HEK293T (cell line): Measurements from ENCODE around the gene ANXA5.

ENCODE experiments used
- ARNT ChIP-seq: fragments of 450-650 bp; IDR thresholded peaks from 2 replicates; pipeline ENCODE4 v1.6.1; 2017; ENCODE audit warnings: mild to moderate bottlenecking
- BHLHE40 ChIP-seq: fragments of 450-650 bp; IDR thresholded peaks from 2 replicates; pipeline ENCODE4 v1.6.1; 2016; ENCODE audit warnings: mild to moderate bottlenecking, moderate library complexity, borderline replicate concordance
- ELF4 ChIP-seq: fragments of 450-650 bp; IDR thresholded peaks from 2 replicates; pipeline ENCODE4 v1.6.1; 2017; ENCODE audit warnings: antibody characterized with exemption
- FOXK2 ChIP-seq: fragments of 450-650 bp; IDR thresholded peaks from 2 replicates; pipeline ENCODE4 v1.6.1; 2016; ENCODE audit warnings: mild to moderate bottlenecking
- FOXM1 ChIP-seq: fragments of 450-650 bp; IDR thresholded peaks from 2 replicates; pipeline ENCODE4 v1.6.1; 2017; ENCODE audit warnings: mild to moderate bottlenecking, borderline replicate concordance
- HDGF ChIP-seq: fragments of 450-650 bp; IDR thresholded peaks from 2 replicates; pipeline ENCODE4 v1.6.1; 2017; ENCODE audit warnings: antibody characterized with exemption, borderline replicate concordance
- L3MBTL2 ChIP-seq: fragments of 450-650 bp; conservative IDR thresholded peaks from 2 replicates; pipeline ENCODE4 v1.6.1; 2016; ENCODE audit warnings: mild to moderate bottlenecking
- LEF1 ChIP-seq: fragments of 450-650 bp; IDR thresholded peaks from 2 replicates; pipeline ENCODE4 v1.6.1; 2017; ENCODE audit warnings: mild to moderate bottlenecking, borderline replicate concordance
- SP1 ChIP-seq: fragments of 450-650 bp; IDR thresholded peaks from 2 replicates; pipeline ENCODE4 v1.6.1; 2017
- SUZ12 ChIP-seq: fragments of 450-650 bp; IDR thresholded peaks from 2 replicates; pipeline ENCODE4 v1.6.1; 2016; ENCODE audit warnings: mild to moderate bottlenecking
- TARDBP ChIP-seq: fragments of 450-650 bp; IDR thresholded peaks from 2 replicates; pipeline ENCODE4 v1.6.1; 2016
- TF ChIP-seq, protein P1 (sequence below): fragments of 450-650 bp; IDR thresholded peaks from 2 replicates; pipeline ENCODE4 v1.6.1; 2016

- no peak for TF ChIP-seq TARDBP
- no peak for TF ChIP-seq ELF4
- TF ChIP-seq SUZ12, result no peak
- TF ChIP-seq L3MBTL2, result no peak
- no peak for TF ChIP-seq ARNT
- TF ChIP-seq FOXM1, result no peak
- TF ChIP-seq FOXK2, result no peak
- TF ChIP-seq BHLHE40, result no peak
- no peak for TF ChIP-seq SP1
- TF ChIP-seq, protein P1, sequence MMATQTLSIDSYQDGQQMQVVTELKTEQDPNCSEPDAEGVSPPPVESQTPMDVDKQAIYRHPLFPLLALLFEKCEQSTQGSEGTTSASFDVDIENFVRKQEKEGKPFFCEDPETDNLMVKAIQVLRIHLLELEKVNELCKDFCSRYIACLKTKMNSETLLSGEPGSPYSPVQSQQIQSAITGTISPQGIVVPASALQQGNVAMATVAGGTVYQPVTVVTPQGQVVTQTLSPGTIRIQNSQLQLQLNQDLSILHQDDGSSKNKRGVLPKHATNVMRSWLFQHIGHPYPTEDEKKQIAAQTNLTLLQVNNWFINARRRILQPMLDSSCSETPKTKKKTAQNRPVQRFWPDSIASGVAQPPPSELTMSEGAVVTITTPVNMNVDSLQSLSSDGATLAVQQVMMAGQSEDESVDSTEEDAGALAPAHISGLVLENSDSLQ, result no peak
- no peak for TF ChIP-seq HDGF
- no peak for TF ChIP-seq LEF1
Measured at GRCh38 chr4:121697564-121697963, 784 bp upstream of the ANXA5 start.
